Astrocyte (in vitro differentiated cells and primary cell): Measurements from ENCODE around the gene NRIP3. TPM values are rescaled to one million over a fixed set of nuclear protein-coding genes. Genes with fewer than 3 reads are reported as not detected.

Experiments used
- DNase-seq: peaks from one replicate; pipeline ENCODE4 v3.0.0-alpha.2; 2010; ENCODE audit warnings: low read depth
- FAIRE-seq: peaks from 2 replicates; lab custom pipeline; 2011; peaks lifted over from hg19 to GRCh38; lab: Jason Lieb, UNC
- H2AFZ ChIP-seq: 2 replicates; pipeline ENCODE4 v1.6.0; 2012; ENCODE audit warnings: low read depth, low read length, inconsistent platforms
- H3K27ac ChIP-seq: 2 replicates; pipeline ENCODE4 v1.5.1; 2011; ENCODE audit warnings: low read depth, low read length, inconsistent platforms
- H3K27me3 ChIP-seq: 2 replicates; pipeline ENCODE4 v1.6.0; 2011; ENCODE audit warnings: low read length, inconsistent platforms; ENCODE audit not compliant: insufficient read depth
- H3K36me3 ChIP-seq: 2 replicates; pipeline ENCODE4 v1.5.1; 2011; ENCODE audit warnings: low read length, inconsistent platforms; ENCODE audit not compliant: insufficient read depth
- H3K4me1 ChIP-seq: 2 replicates; pipeline ENCODE4 v1.5.1; 2011; ENCODE audit warnings: low read length, inconsistent platforms; ENCODE audit not compliant: insufficient read depth
- H3K4me2 ChIP-seq: 2 replicates; pipeline ENCODE4 v1.6.0; 2012; ENCODE audit warnings: low read length, inconsistent platforms
- H3K4me3 ChIP-seq: 2 replicates; pipeline ENCODE4 v1.5.1; 2011; ENCODE audit warnings: low read depth, mild to moderate bottlenecking, low read length, inconsistent platforms; ENCODE audit not compliant: insufficient read depth
- H3K79me2 ChIP-seq: 2 replicates; pipeline ENCODE4 v1.6.0; 2012; ENCODE audit warnings: mild to moderate bottlenecking, low read length, inconsistent platforms; ENCODE audit not compliant: insufficient read depth
- H3K9ac ChIP-seq: 2 replicates; pipeline ENCODE4 v1.6.0; 2012; ENCODE audit warnings: mild to moderate bottlenecking, low read length, inconsistent platforms
- H3K9me3 ChIP-seq: 2 replicates; pipeline ENCODE4 v1.5.1; 2012; ENCODE audit warnings: low read depth, mild to moderate bottlenecking, low read length, inconsistent platforms; ENCODE audit not compliant: insufficient read depth
- H4K20me1 ChIP-seq: 2 replicates; pipeline ENCODE4 v1.6.0; 2012; ENCODE audit warnings: low read length, inconsistent platforms; ENCODE audit not compliant: insufficient read depth
- H3K27ac Mint-ChIP-seq: one replicate; pipeline ENCODE4 v1.8.0; 2021; ENCODE audit warnings: mild to moderate bottlenecking, mixed read lengths; ENCODE audit not compliant: unreplicated experiment
- H3K27me3 Mint-ChIP-seq: one replicate; pipeline ENCODE4 v1.8.0; 2021; ENCODE audit warnings: low read depth, mixed read lengths; ENCODE audit not compliant: unreplicated experiment
- H3K36me3 Mint-ChIP-seq: one replicate; pipeline ENCODE4 v1.8.0; 2021; ENCODE audit warnings: low read depth, mixed read lengths; ENCODE audit not compliant: unreplicated experiment
- H3K4me1 Mint-ChIP-seq: one replicate; pipeline ENCODE4 v1.8.0; 2021; ENCODE audit warnings: low read depth, mixed read lengths; ENCODE audit not compliant: unreplicated experiment
- H3K4me3 Mint-ChIP-seq: one replicate; pipeline ENCODE4 v1.8.0; 2021; ENCODE audit warnings: mild to moderate bottlenecking, moderate library complexity, mixed read lengths; ENCODE audit not compliant: unreplicated experiment
- H3K9me3 Mint-ChIP-seq: one replicate; pipeline ENCODE4 v1.8.0; 2021; ENCODE audit warnings: mild to moderate bottlenecking, mixed read lengths; ENCODE audit not compliant: unreplicated experiment
- EZH2 ChIP-seq: IDR thresholded peaks from 2 replicates; pipeline ENCODE4 v1.6.1; 2012; ENCODE audit warnings: mild to moderate bottlenecking, low read length, inconsistent platforms; ENCODE audit not compliant: insufficient read depth
- total RNA-seq: library from RNA; stranded (reverse); gene quantifications from 2 replicates; pipeline ENCODE4 v1.2.1, GENCODE V29; 2021
- TF ChIP-seq, protein P1 (sequence below): IDR thresholded peaks from 2 replicates; pipeline ENCODE4 v1.5.1; 2011; ENCODE audit warnings: low read depth, mild to moderate bottlenecking, inconsistent platforms, low read length, moderate library complexity; ENCODE audit not compliant: insufficient read depth

Gene NRIP3
- total RNA-seq, 1 donor from 2014 or later: 11.6 TPM

DNA sequence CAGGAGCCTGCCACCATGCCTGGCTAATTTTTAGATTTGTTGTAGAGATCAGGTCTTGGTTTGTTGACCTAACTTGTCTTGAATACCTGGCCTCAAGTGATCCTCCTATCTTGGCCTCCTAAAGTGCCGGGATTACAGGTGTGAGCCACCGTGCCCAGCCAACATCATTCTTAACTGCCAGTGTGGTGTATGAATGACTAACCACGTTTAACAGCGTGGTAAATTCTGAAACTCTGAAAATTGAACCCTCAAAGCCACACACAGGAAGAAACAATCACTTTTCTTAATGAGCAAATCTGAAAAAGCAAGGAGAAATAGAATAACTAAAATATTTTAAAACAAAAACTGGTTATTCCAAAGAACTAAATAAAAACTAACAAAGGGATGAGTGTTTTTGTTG lies 46.9 kb downstream of the NRIP3 start:
- H3K4me1 Mint-ChIP-seq: peaks cover 6% of the 10 kb centered on the region
- no peaks in the 10 kb centered on the region for H3K27me3 ChIP-seq

DNA sequence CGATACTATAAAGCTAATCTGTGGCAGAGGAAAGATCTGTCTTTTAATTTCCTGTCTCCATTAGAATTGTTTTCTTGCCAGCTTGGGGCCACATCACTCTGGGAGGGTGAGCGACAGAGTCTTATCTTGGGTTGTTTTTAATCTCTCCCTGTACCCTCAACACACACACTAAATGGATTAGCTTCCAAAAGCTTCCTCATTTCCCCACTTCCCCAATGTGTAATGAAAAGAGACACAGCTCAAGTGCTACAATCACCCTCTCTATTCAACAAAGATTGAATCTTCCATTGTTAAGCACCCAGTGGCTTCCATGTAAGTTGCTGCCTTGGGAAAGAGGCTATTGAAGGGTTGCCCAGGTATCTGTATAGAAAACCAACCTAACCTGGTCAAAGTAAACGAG lies 54.9 kb downstream of the NRIP3 start:
- Histone ChIP-seq H3K27ac (no peak overlapping the region), H3K4me1 (no peaks in the 10 kb centered on the region), H3K9ac (no peak overlapping the region), H3K27me3 (no peaks in the 10 kb centered on the region), H3K4me2 (no peak overlapping the region), H3K9me3 (no peaks in the 10 kb centered on the region), H2AFZ (no peak overlapping the region), H3K4me3 (no peak overlapping the region), H3K36me3 (peaks cover 17% of the 10 kb centered on the region), H3K79me2 (no peaks in the 10 kb centered on the region), H4K20me1 (no peaks in the 10 kb centered on the region)
- no peak overlapping the region for H3K27ac Mint-ChIP-seq
- H3K4me1 Mint-ChIP-seq: peaks cover 8% of the 10 kb centered on the region
- H3K9me3 Mint-ChIP-seq: no peaks in the 10 kb centered on the region
- no peak for TF ChIP-seq EZH2
- TF ChIP-seq, protein P1, sequence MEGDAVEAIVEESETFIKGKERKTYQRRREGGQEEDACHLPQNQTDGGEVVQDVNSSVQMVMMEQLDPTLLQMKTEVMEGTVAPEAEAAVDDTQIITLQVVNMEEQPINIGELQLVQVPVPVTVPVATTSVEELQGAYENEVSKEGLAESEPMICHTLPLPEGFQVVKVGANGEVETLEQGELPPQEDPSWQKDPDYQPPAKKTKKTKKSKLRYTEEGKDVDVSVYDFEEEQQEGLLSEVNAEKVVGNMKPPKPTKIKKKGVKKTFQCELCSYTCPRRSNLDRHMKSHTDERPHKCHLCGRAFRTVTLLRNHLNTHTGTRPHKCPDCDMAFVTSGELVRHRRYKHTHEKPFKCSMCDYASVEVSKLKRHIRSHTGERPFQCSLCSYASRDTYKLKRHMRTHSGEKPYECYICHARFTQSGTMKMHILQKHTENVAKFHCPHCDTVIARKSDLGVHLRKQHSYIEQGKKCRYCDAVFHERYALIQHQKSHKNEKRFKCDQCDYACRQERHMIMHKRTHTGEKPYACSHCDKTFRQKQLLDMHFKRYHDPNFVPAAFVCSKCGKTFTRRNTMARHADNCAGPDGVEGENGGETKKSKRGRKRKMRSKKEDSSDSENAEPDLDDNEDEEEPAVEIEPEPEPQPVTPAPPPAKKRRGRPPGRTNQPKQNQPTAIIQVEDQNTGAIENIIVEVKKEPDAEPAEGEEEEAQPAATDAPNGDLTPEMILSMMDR: no peak
- H3K27me3 Mint-ChIP-seq: no peaks in the 10 kb centered on the region
- DNase-seq (no peak), FAIRE-seq (no peak)
- H3K4me3 Mint-ChIP-seq: no peak overlapping the region
- peaks cover 9% of the 10 kb centered on the region for H3K36me3 Mint-ChIP-seq

More for the DNA sequence above, 46.9 kb downstream of the NRIP3 start:
- Histone ChIP-seq H3K4me2 (no peak overlapping the region), H3K9ac (no peak overlapping the region), H2AFZ (no peak overlapping the region), H3K4me1 (no peaks in the 10 kb centered on the region), H3K36me3 (peaks cover 11% of the 10 kb centered on the region), H3K79me2 (peaks cover 36% of the 10 kb centered on the region), H3K4me3 (no peak overlapping the region), H3K9me3 (no peaks in the 10 kb centered on the region), H3K27ac (no peak overlapping the region), H4K20me1 (peaks cover 9% of the 10 kb centered on the region)
- Mint-ChIP-seq H3K9me3 (no peaks in the 10 kb centered on the region), H3K36me3 (peaks cover 12% of the 10 kb centered on the region), H3K4me3 (no peak overlapping the region), H3K27ac (no peak overlapping the region), H3K27me3 (no peaks in the 10 kb centered on the region)
- no peak for TF ChIP-seq EZH2
- TF ChIP-seq, protein P1: no peak
- DNase-seq (no peak), FAIRE-seq (no peak)

DNA sequence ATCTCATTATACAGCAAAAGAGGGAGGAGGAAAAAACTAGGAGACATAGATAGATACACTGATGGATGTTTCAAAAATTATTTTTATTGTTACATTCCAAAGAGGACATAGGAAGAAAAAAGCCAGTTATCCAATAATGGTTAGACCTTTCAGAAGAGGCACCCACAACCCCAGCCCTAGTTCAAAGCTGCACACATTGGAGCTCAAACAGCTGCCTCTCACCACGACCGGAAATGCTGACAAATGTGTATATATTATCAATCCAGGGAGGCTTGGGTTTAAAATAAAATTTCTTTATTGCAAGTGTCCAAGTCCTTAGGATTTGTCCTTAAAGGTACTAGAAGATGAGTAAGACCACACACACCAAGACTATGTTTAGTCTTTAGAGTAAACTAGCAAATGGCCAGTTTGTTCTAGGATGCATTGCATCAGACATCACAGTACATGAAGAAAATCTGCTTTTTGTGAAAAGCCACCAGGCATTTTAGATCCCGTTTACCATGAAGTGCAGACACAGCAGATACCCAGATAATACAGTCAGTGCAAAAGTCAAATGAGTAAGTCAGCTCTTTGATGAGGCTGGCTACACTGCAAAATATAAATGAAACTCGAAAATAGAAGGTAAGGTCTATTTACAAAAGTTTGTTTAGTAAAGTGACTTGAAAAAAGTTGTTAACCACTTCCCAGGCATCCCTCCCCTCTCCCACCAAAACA lies 56.4 kb downstream of the NRIP3 start:
- Histone ChIP-seq H3K4me3 (no peak overlapping the region), H3K27ac (no peak overlapping the region), H2AFZ (no peak overlapping the region), H3K36me3 (peaks cover 14% of the 10 kb centered on the region), H3K4me2 (no peak overlapping the region), H3K9ac (no peak overlapping the region), H4K20me1 (no peaks in the 10 kb centered on the region), H3K9me3 (no peaks in the 10 kb centered on the region), H3K79me2 (no peaks in the 10 kb centered on the region), H3K4me1 (no peaks in the 10 kb centered on the region), H3K27me3 (no peaks in the 10 kb centered on the region)
- H3K36me3 Mint-ChIP-seq: peaks cover 7% of the 10 kb centered on the region
- TF ChIP-seq EZH2: no peak
- TF ChIP-seq, protein P1: no peak
- H3K9me3 Mint-ChIP-seq: no peaks in the 10 kb centered on the region
- peak overlapping the region; percentile 8 for H3K4me3 Mint-ChIP-seq
- DNase-seq (no peak), FAIRE-seq (no peak)
- peak overlapping the region; percentile 37 for H3K27ac Mint-ChIP-seq
- H3K27me3 Mint-ChIP-seq: no peaks in the 10 kb centered on the region
- H3K4me1 Mint-ChIP-seq: peaks cover 8% of the 10 kb centered on the region
